ENCODE measurements around the gene FSD2.
"Not testable (repeated sequence)": the region's sequence is repeated elsewhere in the genome, so short reads cannot be mapped to it uniquely, and the experiment has no call there.

Gene FSD2

GRCh38 chr15:82709421-82710207, 96.3 kb downstream of the FSD2 start, which contains the start of gene AP3B2:
Gene AP3B2 (minus strand): TSS chr15:82709875. CDS start chr15:82709706, 169 bp downstream.
- Histone ChIP-seq H3K4me1 (ENCODE audit: control insufficient read depth, insufficient read depth, low read length) (no peaks in the 10 kb centered on the region), H3K27me3 (ENCODE audit: control insufficient read depth, insufficient read depth, low read length) (peaks cover 8% of the 10 kb centered on the region), H3K9me3 (ENCODE audit: control insufficient read depth, low read length) (no peaks in the 10 kb centered on the region), H3K4me3 (ENCODE audit: low read length) (no peak within 1 kb of the TSS), H3K9ac (ENCODE audit: low read length) (no peak within 1 kb of the TSS), H3K36me3 (ENCODE audit: control insufficient read depth, insufficient read depth, low read length) (no peaks in the 10 kb centered on the region)

GRCh38 chr15:82709081-82709420, 96.8 kb downstream of the FSD2 start:
- H3K4me3 ChIP-seq (ENCODE audit: low read length): no peak overlapping the region
- peaks cover 8% of the 10 kb centered on the region for H3K27me3 ChIP-seq (ENCODE audit: control insufficient read depth, insufficient read depth, low read length)
- H3K4me1 ChIP-seq (ENCODE audit: control insufficient read depth, insufficient read depth, low read length): no peaks in the 10 kb centered on the region
- H3K36me3 ChIP-seq (ENCODE audit: control insufficient read depth, insufficient read depth, low read length): no peaks in the 10 kb centered on the region
- H3K9ac ChIP-seq (ENCODE audit: low read length): no peak overlapping the region
- no peaks in the 10 kb centered on the region for H3K9me3 ChIP-seq (ENCODE audit: control insufficient read depth, low read length)

GRCh38 chr15:82705856-82706255, 100.0 kb downstream of the FSD2 start:
- not testable (repeated sequence) for H3K36me3 ChIP-seq (ENCODE audit: control insufficient read depth, insufficient read depth, low read length); H3K9me3 ChIP-seq (ENCODE audit: control insufficient read depth, low read length); H3K4me3 ChIP-seq (ENCODE audit: low read length); H3K9ac ChIP-seq (ENCODE audit: low read length); H3K27me3 ChIP-seq (ENCODE audit: control insufficient read depth, insufficient read depth, low read length); H3K4me1 ChIP-seq (ENCODE audit: control insufficient read depth, insufficient read depth, low read length)
